Measurements from ENCODE around the gene NUB1.
A peak's percentile ranks its signal among the peaks of the same experiment; 100 is the strongest.

NUB1 gene

DNA sequence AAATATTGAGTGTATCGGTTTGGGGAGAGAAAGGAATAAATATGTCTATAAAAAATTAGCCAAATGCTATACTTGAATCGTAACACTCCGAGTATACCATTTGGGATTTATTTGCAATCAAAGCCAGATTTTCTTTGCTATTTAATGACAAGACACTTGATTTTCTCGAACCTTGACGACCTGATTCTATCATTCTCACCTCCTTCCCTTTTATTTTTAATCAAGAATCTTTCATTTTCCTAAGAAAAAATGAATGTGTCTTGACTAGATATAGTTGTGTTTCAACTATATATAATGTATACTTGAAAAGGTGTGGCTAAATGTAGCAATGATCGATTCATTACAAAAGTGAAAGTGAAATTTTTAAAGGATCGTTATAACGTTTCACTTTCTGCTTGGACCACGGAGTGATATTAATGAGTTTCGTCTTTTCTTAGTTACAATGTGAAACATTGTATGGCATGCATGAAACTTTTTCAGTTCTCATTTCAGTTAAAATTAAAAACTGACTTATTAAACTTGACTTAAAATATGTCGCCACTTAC is 562 bp downstream of the NUB1 start:
- H3K4me3 ChIP-seq (ENCODE audit: low read depth, low read length): peak overlapping the region; percentile 76

DNA sequence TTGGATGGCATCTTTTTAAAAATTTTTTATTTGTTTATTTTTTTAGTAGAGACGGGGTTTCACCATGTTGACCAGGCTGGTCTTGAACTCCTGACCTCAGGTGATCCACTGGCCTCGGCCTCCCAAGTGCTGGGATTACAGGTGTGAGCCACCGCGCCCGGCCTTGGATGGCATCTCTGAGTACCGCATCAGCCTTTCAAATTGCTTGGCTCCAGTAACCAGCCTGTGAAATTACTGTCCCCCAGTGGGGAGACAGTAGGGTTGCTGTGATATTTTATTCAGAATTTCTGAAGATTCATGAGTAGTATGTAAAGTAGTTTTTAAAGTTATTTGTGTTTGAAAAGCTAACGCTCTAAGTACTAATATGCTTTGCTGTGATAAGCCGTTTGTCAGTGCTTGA is 1.2 kb downstream of the NUB1 start:
- H3K4me3 ChIP-seq (ENCODE audit: low read depth, low read length): no peak overlapping the region

DNA sequence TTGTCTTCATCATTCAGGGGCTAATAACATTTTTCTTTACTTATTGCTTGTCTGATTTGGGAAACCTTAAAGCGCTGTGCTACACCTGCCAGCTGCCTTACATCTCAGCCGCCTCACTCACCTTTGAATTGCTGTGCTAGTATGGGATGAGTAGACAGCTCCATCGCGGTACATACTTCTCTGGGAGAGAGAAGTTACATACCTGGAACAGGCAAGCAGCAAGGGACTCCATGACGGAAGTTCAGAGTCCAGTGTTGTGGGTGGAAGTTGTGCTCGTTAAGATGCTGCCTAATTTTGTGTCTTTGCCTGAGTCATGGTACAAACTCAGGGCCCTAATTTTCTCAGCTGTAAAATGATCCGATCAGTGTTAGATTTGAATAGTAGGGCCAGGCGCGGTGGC is 1.9 kb downstream of the NUB1 start:
- no peak overlapping the region for H3K4me3 ChIP-seq (ENCODE audit: low read depth, low read length)

DNA sequence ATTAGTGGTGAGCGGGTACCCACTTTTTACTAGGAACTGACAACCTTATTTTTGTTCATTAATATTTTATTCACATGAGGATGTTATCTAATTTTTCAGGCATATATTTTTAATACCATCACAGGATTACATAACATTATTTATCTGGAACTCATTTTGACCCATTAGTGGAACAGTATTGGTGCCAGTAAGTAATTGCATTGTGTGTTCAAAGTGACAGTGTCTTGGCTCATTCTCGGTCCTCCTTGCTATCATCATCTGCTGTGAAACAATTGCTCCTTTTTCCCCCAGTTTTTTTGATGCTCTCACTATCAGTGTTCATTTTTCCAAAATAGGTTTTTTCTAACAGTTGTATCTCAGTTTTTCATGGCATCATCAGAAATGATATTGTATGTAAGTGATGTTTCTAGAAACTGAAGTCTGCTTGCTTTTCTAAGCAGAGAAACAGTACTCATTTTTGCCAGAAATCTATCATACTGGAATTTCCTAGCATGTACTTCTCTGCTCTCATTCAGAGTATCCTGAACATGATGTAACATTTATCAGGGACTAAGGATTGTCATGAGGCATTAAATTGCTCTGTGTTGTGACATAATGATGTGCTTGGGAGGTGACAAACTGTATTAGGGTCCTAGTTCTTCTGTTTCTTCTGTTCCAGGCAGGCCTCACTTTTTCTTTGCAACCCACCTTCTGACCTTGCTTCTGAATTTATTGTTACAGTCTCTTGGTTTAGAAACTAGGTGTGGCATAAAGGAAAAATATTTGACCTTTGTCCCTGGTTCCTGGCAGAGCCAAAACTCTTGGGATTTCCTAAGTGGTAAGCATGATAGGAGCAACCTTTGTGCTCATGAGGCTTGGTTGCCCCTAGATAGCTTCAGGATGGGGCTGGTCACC is 4.2 kb downstream of the NUB1 start:
- no peak overlapping the region for H3K4me3 ChIP-seq (ENCODE audit: low read depth, low read length)

GRCh38 chr7:151346470-151346769 is 4.8 kb downstream of the NUB1 start:
- H3K4me3 ChIP-seq (ENCODE audit: low read depth, low read length): no peak overlapping the region

DNA sequence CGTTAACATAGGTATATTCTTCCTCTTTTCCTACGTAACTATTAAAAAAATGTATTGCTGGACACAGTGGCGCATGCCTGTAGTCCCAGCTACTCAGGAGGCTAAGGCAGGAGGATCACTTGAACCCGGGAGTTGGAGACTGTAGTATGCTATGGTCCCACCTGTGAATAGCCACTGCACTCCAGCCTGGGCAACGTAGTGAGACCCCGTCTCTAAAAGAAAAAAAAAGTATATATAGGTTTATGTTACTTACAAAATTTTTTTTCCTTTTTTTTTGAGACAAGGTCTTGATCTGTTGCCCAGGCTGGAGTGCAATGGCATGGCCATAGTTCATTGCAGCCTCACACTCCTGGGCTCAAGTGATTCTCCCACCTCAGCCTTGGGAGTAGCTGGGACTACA is 5.6 kb downstream of the NUB1 start:
- H3K4me3 ChIP-seq (ENCODE audit: low read depth, low read length): no peak overlapping the region

- no peak overlapping the region for H3K4me3 ChIP-seq (ENCODE audit: low read depth, low read length)
These were observed 7.4 kb downstream of the NUB1 start for GRCh38 chr7:151348970-151349369.

DNA sequence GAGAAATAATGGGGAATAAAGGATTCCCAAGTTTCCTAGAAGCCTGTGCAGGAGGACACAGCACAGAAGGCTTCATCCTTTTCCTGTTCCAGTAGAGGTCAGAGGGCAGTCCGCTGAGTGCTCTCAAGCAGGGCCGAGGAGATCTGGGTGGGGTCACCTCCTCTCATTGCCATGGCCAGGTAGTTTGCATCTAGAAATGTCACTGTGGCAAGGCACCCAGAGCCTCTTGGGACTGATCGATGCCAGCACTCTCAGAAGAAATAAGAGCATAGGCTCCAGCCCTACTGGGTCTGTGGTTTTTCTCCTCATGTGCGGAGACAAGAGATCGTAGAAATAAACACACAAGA is 7.9 kb downstream of the NUB1 start:
- H3K4me3 ChIP-seq (ENCODE audit: low read depth, low read length): no peak overlapping the region

GRCh38 chr7:151351027-151351426 is 9.4 kb downstream of the NUB1 start:
- H3K4me3 ChIP-seq (ENCODE audit: low read depth, low read length): no peak overlapping the region

GRCh38 chr7:151351967-151352366 is 10.4 kb downstream of the NUB1 start:
- H3K4me3 ChIP-seq (ENCODE audit: low read depth, low read length): no peak overlapping the region

DNA sequence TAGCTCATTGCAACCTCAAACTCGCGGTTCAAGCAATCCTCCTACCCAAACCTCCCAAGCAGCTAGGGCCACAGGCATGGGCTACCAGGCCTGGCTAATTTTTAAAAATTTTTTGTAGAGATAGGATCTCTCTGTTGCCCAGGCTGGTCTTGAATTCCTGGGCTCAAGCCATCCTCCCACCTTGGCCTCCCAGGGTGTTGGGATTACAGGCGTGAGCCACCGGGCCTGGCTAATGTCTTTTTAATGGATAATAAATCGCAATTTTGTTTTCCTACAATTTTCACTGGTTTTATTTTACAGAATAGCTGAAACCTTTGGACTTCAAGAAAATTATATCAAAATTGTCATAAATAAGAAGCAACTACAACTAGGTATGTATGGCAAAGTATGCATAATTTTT is 10.9 kb downstream of the NUB1 start:
- H3K4me3 ChIP-seq (ENCODE audit: low read depth, low read length): no peak overlapping the region

- H3K4me3 ChIP-seq (ENCODE audit: low read depth, low read length): no peak overlapping the region
These were observed 19.8 kb downstream of the NUB1 start for GRCh38 chr7:151361193-151361959.

GRCh38 chr7:151363182-151363581 is 21.6 kb downstream of the NUB1 start:
- H3K4me3 ChIP-seq (ENCODE audit: low read depth, low read length): no peak overlapping the region

DNA sequence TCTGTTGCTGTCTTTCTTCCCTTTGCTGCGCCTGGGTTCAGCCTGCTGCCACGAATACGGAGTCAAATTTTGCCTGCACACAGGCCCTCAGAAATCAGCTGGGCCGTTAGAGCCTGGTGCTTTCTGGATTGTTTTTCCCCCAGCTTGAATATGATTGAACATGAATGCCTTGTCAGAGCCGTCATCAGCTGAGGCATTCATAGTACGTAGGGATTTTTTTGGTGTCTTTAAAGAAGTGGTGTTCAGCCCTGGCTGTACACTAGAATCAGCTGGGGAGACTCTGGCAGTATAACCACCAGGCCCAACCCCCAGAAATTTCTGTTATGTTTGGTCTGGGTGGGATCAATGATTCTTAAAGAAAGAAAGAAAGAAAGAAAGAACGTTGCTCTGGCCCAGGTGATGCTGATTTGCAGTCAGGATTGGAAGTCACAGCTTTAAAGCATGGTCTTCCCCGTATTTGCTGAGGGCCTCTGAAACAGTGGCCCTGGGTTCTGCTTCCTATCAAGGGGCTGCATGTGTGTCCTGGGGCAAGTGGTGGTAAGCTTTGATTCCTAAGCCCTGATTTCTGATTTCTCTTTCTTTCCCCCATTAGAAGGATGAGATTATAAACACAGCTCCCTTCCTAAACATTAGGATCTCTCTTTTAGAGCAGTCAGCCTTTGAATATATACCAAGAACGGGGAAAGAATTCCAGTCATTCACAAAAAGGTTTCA is 24.7 kb downstream of the NUB1 start:
- no peak overlapping the region for H3K4me3 ChIP-seq (ENCODE audit: low read depth, low read length)

DNA sequence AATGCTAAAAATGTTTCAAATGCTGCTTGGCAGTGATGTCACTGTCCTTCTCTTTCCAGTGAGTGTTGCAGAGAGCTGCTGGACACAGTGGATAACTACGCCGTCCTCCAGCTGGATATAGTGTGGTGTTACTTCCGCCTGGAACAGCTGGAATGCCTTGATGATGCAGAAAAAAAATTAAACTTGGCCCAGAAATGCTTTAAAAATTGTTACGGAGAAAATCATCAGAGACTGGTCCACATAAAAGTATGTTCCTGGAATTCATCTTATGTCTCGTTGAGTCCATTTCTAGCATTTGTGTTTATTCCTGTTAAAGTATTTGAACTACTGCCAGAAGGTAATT is 25.2 kb downstream of the NUB1 start:
- no peak overlapping the region for H3K4me3 ChIP-seq (ENCODE audit: low read depth, low read length)

DNA sequence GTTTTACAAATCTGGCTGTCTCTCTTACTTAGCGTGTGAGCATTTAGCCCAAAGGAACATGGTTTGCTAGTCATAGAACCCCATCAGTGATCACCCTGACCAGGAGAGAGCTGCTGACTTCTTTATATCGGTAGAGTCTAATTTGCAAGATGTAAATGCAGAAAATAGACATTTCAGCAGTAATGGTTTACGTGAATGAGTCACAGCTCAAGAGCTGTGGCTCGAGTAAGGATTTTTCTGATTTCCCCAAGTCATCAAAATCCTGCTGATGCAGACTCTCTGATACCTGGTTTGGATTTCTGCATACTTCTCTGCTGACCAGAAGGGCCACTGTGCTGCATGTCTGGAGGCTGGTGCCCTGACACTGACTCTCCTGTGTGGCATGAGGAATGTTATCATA is 25.7 kb downstream of the NUB1 start:
- no peak overlapping the region for H3K4me3 ChIP-seq (ENCODE audit: low read depth, low read length)

- no peak overlapping the region for H3K4me3 ChIP-seq (ENCODE audit: low read depth, low read length)
These were observed 26.5 kb downstream of the NUB1 start for GRCh38 chr7:151368136-151368571.

DNA sequence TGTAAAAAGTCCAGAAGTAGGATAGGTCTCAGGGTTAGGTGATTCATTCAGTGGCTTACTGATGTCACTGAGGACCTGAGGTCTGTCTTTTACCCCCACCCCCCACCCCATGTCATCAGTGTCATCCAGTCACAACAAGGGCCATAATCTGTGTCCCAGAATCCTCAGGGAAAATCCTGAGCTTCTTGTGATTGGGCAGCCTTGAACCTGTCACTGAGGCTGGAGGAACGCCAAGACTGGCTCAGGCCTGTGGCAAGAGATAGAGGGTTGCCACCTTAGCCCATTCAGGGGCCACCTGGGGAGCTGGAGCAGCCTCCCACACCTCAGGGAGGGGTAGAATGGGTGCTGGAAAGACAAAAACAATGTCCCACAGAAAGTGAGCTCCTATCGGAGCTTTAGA is 29.7 kb downstream of the NUB1 start:
- H3K4me3 ChIP-seq (ENCODE audit: low read depth, low read length): no peak overlapping the region

GRCh38 chr7:151372612-151373265 is 31.1 kb downstream of the NUB1 start:
- no peak overlapping the region for H3K4me3 ChIP-seq (ENCODE audit: low read depth, low read length)

DNA sequence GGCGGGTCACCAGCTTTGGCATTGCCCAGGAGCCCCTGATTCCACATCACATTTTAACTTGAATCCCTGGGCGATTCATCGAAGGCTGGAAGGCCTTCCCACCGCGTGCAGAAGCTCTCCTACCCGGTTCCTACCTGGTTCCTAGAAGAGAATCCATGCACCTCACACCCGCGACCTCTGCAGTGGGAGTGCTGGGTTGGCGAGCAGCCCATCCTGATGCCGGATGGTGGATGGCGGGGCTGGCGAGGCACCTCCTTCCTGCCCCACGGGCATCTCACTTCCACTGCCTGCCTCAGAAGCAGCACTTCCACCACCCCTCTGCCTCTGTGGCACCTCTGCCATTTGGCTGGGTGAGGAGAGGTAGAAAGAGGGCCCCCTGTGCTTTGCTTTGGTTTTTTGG is 32.0 kb downstream of the NUB1 start:
- no peak overlapping the region for H3K4me3 ChIP-seq (ENCODE audit: low read depth, low read length)

DNA sequence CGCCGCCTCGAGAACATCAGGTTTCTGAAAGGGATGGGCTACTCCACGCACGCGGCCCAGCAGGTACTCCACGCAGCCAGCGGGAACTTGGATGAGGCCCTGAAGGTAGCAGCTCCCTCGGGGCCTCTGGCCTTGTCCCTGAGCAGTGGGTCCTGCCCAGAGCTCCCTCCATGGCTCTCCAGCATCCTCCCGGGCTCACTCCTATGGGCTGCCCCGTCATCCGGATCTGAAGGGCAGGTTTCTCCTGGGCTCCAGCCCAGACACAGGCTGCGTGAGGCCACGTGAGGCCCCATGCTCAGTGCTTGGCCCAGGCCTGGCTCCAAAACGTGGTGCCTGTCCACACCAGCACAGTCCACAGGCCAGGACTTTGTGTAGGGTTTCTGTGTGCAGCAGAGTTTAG is 32.5 kb downstream of the NUB1 start:
- no peak overlapping the region for H3K4me3 ChIP-seq (ENCODE audit: low read depth, low read length)
